GM12875 (cell line): Measurements from ENCODE around the gene CAVIN1.

Source experiments
- H3K4me3 ChIP-seq: one replicate; pipeline ENCODE4 v1.5.1; 2011; ENCODE audit warnings: low read depth, low read length, control low read depth
- TF ChIP-seq, protein P1 (sequence below): IDR thresholded peaks from 2 replicates; pipeline ENCODE4 v1.5.1; 2011; ENCODE audit warnings: low read depth, mild to moderate bottlenecking, control low read depth, inconsistent platforms, low read length, moderate library complexity, borderline replicate concordance; ENCODE audit not compliant: insufficient read depth

Gene CAVIN1

DNA sequence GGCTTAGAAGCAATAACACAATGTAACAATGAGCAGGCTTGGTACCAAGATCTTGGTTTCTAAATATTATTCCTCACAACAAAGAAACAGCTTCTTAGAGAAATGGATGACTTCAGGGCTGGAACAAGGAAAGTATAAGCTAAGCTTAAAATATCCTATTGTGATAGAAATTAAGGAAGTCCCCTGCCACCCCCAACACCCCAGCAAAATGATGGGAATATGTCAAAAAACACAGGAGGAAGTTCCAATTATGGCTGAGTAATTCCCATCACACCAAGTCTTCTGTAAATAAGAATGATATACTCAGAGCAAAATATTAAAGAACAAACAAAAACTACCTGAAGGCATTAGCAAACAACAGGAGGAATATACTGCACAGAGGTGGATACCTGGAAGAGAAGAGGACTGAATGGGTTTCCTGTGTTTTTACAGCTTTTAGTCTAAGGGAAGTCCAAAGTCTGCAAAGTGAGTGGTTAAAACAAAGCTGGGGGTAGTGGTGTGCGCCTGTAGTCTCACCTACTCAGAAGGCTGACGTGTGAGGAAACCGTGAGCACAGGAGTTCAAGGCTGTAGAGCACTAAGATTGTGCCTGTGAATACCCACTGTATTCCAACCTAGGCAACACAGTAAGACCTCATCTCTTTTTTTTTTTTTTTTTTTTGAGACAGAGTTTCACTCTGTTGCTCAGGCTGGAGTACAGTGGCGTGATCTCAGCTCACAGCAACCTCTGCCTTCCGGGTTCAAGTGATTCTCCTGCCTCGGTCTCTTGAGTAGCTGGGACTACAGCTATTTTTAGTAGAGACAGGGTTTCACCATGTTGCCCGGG, 18.5 kb upstream of the CAVIN1 start:
- TF ChIP-seq, protein P1, sequence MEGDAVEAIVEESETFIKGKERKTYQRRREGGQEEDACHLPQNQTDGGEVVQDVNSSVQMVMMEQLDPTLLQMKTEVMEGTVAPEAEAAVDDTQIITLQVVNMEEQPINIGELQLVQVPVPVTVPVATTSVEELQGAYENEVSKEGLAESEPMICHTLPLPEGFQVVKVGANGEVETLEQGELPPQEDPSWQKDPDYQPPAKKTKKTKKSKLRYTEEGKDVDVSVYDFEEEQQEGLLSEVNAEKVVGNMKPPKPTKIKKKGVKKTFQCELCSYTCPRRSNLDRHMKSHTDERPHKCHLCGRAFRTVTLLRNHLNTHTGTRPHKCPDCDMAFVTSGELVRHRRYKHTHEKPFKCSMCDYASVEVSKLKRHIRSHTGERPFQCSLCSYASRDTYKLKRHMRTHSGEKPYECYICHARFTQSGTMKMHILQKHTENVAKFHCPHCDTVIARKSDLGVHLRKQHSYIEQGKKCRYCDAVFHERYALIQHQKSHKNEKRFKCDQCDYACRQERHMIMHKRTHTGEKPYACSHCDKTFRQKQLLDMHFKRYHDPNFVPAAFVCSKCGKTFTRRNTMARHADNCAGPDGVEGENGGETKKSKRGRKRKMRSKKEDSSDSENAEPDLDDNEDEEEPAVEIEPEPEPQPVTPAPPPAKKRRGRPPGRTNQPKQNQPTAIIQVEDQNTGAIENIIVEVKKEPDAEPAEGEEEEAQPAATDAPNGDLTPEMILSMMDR: no peak
- no peak overlapping the region for H3K4me3 ChIP-seq

DNA sequence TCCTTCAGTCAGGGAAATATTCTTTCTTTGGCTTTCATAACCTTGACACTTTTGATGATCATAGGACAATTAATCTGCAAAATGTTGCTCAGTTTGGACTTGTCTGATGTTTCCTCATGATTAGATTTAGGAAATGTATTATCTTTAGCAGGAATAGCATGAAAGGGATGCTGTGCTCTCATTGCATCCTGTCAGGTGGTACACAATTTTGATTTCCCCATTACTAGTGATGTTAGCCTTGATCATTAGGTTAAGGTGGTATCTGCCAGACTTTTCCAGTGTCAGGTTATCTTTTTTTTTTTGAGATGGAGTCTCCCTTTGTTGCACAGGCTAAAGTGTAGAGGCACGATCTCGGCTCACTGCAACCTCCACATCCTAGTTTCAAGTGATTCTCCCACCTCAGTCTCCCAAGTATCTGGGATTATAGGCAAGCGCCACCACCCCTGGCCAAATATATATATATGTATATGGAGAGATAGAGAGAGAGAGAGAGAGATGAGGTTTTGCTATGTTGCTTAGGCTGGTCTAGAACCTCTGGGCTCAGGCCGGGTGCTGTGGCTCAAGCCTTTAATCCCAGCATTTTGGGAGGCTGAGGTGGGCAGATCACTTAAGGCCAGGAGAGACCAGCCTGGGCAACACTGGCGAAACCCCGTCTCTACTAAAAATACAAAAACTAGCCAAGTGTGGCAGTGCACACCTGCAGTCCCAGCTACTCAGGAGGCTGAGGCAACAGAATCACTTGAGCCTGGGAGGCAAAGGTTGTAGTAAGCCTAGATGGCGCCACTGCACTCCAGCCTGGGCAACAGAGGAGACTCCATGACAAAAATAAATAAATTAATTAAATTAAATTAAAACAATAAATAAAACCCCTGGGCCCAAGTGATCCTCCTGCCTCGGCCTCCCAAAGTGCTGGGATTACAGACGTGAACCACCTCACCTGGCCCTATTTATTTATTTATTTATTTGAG, 15.8 kb upstream of the CAVIN1 start:
- TF ChIP-seq, protein P1: peak; percentile 46; the same call in 1 of the 2 replicates
- no peak overlapping the region for H3K4me3 ChIP-seq

DNA sequence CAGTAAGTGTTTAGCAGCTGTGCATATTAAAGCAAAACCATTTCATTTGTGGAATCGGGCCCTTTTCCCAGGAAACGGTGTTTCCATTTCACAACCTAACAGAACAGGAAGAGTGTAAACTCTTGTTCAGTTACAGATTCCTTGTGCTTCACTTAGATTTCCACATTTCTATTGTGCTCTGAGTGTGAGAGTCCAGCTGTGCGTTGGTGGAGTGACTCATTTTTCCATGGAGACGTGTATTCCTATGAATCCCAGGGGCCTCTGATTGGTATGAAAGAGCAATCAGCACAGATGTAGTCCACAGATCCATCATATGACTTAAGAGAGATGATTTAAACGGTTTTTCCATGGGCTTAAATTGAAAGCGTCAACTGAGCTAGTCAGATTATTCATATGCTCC, 13.3 kb upstream of the CAVIN1 start:
- TF ChIP-seq, protein P1: no peak
- no peak overlapping the region for H3K4me3 ChIP-seq

DNA sequence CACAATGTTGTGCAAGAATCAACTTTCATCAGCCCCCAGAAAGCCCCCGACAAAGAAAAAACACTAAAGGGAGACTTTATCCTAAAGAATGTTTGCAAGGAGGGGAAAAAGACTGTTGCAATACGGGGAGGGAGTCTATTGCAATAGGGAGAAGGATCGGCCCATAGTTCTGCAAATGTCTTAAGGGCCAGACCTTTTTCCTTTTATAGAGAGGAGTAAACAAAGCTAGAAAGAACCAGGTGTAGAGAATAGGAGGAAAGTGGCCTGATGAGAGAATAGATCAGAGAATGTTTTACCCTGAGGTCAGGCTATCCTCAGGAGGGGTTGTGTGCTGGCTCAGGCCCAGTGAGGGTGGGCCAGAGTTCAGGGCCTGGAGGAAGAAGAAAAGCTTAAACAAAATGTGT, 8.7 kb upstream of the CAVIN1 start:
- no peak overlapping the region for H3K4me3 ChIP-seq
- TF ChIP-seq, protein P1: no peak

DNA sequence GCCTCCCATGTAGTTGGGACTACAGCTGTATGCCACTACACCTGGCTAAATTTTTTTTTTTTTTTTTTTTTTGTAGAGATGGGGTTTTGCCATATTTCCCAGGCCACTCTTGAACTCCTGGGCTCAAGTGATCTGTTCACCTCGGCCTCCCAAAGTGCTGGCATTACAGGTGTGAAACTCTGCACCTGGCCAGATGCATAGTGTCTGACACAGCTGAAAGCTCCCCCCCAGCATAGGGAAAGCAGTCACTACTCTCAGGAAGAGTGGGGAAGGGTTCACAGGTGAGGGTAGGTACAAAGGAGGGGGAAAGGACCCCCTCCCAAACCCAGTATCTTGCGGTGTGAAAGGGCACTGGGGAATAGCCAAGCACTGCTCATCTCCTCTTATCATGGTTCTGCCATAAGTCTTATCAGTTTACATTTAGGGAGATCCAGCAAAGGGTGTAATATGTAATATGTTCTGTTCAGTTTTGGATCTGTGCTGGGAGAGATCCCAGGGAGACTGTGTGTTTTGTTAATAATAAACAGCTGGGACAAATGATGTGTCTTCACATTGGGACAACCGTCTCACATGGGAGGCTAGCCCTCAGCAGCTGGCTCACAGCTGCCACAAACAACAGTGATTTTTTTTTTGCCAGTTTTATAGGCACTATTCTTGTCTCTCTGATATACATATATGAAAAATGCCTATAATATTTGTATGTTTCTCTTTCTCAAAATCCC, 6.8 kb upstream of the CAVIN1 start:
- no peak overlapping the region for H3K4me3 ChIP-seq
- TF ChIP-seq, protein P1: no peak

DNA sequence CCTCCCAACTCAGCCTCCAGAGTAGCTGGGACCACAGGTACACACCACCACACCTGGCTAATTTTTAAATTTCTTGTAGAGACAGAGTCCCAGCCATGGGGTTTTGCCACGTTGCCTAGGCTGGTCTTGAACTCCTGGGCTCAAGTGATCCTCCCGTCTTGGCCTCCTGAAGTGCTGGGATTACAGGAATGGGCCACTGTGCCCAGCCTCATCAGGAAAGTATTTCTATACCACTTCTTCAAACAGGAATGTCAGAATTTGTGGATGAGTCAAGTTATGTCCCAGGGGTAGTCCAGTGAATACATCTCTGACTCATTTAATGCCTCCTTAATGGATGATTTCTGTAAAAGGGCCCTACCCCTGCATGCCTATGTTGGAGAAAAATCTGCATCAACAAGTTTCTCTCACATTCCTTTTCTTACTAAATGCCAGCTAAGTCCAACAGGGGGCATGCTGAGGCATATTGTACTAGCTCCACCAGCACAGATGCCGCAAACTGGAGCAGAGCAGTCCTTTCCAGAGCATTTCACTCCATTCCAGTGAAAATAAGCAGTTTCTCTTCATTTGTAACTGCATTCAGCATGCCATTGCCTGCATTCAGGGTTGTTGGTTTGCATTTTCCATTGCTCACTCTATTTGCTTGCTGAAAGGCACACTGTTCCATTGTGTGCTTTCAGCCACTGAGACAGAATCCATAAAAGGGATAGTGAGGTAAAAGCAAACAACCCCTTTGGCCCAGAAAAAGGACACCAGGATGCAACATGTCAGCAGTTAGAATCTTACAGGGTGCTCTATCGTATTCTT, 5.3 kb upstream of the CAVIN1 start:
- no peak overlapping the region for H3K4me3 ChIP-seq
- TF ChIP-seq, protein P1: peak; percentile 66
